Mucosa of descending colon (tissue), 3 donors: Measurements from ENCODE around the gene CELF2. TPM values are rescaled to one million over a fixed set of nuclear protein-coding genes. Genes with fewer than 3 reads are reported as not detected.

Experiments
- ATAC-seq: fragments of 200-7000 bp; cut with Tn5 transposase; one replicate; pipeline ENCODE4 v1.9.1; 2020; ENCODE audit warnings: mild to moderate bottlenecking, moderate library complexity
- DNase-seq, 3 donors: peaks; one replicate each; pipeline ENCODE4 v3.0.0-alpha.2; 2020
- H3K36me3 ChIP-seq: fragments of 200-600 bp; one replicate; pipeline ENCODE4 v1.8.0; 2021; ENCODE audit warnings: low read depth, mild to moderate bottlenecking
- H3K4me1 ChIP-seq: fragments of 200-600 bp; one replicate; pipeline ENCODE4 v1.8.0; 2021; ENCODE audit warnings: low read depth, mild to moderate bottlenecking
- H3K4me3 ChIP-seq: fragments of 200-600 bp; one replicate; pipeline ENCODE4 v1.8.0; 2021; ENCODE audit warnings: mild to moderate bottlenecking
- H3K9me3 ChIP-seq: fragments of 200-600 bp; one replicate; pipeline ENCODE4 v1.8.0; 2021; ENCODE audit warnings: mild to moderate bottlenecking
- intact Hi-C, 2 donors: fragments of 100-400 bp; cut with DNase I in 1 of 2; cut with micrococcal nuclease in 1 of 2; formaldehyde crosslinking; loops; one replicate each; pipeline versions ENCODE4 v1.11.0 to v1.11.1; 2022; cut with DNase I, micrococcal nuclease
- total RNA-seq, 3 donors: library from RNA; stranded (reverse); fragmentation: NEBNext Ultra II Directional in 2 of 3; extraction: Animal tissue kit (Norgen Biotek cat#: 25700) in 2 of 3; gene quantifications; one replicate each; pipeline versions ENCODE4 v1.2.1 to v1.2.4, GENCODE V29; 2021 to 2023
- TF ChIP-seq, protein P1 (sequence below): fragments of 200-600 bp; IDR thresholded peaks from one replicate; pipeline ENCODE4 v1.8.0; 2022; ENCODE audit warnings: antibody characterized with exemption, mild to moderate bottlenecking
- donor health status: DM: no; HTN: no; CAD: no; lungs with moderate emphysema.
- donor health status: DM: no; HTN: no; CAD: no.
- donor health status: DM: no; HTN: yes; CAD: no.

The CELF2 gene
- total RNA-seq, 3 donors from 2014 or later: 31.4 to 56.5 (median 36.1) TPM

DNA sequence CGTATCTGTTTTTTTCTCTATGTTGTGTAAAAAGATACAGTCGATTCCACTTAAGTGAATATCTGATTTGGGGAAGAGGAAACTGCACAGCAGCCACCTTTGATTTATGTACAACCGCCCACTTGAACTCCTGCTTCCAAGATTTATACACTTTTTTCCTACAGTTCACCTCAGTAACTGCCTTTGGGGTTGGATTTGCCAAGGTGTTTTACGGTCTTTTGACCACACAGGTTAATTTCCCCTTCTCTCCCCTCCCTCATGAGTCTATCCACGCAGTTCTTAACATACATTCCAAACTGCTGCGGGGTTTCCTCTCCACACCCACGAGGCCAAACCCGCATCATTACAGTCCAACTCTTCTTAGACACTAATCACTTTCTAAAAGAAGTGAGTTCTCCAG is 316.8 kb downstream of the CELF2 start:
- no peaks in the 10 kb centered on the region for H3K9me3 ChIP-seq
- TF ChIP-seq, protein P1, sequence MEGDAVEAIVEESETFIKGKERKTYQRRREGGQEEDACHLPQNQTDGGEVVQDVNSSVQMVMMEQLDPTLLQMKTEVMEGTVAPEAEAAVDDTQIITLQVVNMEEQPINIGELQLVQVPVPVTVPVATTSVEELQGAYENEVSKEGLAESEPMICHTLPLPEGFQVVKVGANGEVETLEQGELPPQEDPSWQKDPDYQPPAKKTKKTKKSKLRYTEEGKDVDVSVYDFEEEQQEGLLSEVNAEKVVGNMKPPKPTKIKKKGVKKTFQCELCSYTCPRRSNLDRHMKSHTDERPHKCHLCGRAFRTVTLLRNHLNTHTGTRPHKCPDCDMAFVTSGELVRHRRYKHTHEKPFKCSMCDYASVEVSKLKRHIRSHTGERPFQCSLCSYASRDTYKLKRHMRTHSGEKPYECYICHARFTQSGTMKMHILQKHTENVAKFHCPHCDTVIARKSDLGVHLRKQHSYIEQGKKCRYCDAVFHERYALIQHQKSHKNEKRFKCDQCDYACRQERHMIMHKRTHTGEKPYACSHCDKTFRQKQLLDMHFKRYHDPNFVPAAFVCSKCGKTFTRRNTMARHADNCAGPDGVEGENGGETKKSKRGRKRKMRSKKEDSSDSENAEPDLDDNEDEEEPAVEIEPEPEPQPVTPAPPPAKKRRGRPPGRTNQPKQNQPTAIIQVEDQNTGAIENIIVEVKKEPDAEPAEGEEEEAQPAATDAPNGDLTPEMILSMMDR: no peak
- no peaks in the 10 kb centered on the region for H3K36me3 ChIP-seq
- ATAC-seq (no peak), DNase-seq (no peak)
- H3K4me1 ChIP-seq: no peaks in the 10 kb centered on the region
- no peak overlapping the region for H3K4me3 ChIP-seq
- intact Hi-C loops: no loop called here

DNA sequence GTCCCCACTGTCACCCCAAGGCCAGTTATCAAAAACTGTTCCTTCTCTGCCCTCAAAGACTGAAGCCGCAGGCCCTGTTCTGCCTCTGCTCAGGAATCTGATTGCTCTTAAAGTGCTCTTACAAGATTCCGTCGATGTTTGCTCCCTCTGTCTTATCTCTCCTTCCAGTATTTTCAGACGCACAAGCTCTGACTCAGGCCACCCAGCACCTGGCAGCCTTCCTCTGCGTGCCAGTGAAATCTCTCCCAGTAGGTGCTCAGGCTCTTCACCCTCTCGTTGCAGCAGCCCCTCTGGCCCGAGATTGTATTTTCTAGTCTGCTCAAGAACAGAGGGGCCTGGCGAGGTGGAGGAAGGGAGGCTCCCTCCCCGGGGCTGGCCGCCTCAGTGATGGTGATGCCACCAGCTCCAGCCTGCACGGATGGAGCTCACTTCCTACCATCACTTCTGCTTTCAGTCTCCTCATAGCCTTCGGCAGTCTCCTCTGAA is 317.5 kb downstream of the CELF2 start:
- peak; percentile 16 for ATAC-seq
- no peaks in the 10 kb centered on the region for H3K9me3 ChIP-seq
- DNase-seq: no peak
- no peaks in the 10 kb centered on the region for H3K36me3 ChIP-seq
- TF ChIP-seq, protein P1: no peak
- no peak overlapping the region for H3K4me3 ChIP-seq
- intact Hi-C loops: no loop called here
- H3K4me1 ChIP-seq: no peaks in the 10 kb centered on the region

- no peak for ATAC-seq
- H3K9me3 ChIP-seq: no peaks in the 10 kb centered on the region
- no peak for DNase-seq
- no peak overlapping the region for H3K4me3 ChIP-seq
- intact Hi-C loops: no loop called here
- H3K36me3 ChIP-seq: no peaks in the 10 kb centered on the region
- no peaks in the 10 kb centered on the region for H3K4me1 ChIP-seq
- TF ChIP-seq, protein P1: no peak
These were observed 318.3 kb downstream of the CELF2 start for GRCh38 chr10:11335881-11336430.

GRCh38 chr10:11336722-11337162 is 319.1 kb downstream of the CELF2 start:
- DNase-seq (no peak), ATAC-seq (no peak)
- Histone ChIP-seq H3K4me3 (no peak overlapping the region), H3K9me3 (no peaks in the 10 kb centered on the region), H3K36me3 (no peaks in the 10 kb centered on the region), H3K4me1 (no peaks in the 10 kb centered on the region)
- TF ChIP-seq, protein P1: no peak
- intact Hi-C loops: no loop called here

- Histone ChIP-seq H3K4me3 (no peak overlapping the region), H3K9me3 (no peaks in the 10 kb centered on the region), H3K36me3 (no peaks in the 10 kb centered on the region), H3K4me1 (no peaks in the 10 kb centered on the region)
- DNase-seq (no peak), ATAC-seq (peak; percentile 65)
- TF ChIP-seq, protein P1: no peak
- intact Hi-C loops: no loop called here
These were observed 319.8 kb downstream of the CELF2 start for GRCh38 chr10:11337516-11337915.
